Memory B cell (primary cell): ENCODE measurements around the gene CFAP100.
A peak's percentile ranks its signal among the peaks of the same experiment; 100 is the strongest.

Source experiments
- ATAC-seq: fragments of 150-1000 bp; cut with Tn5 transposase; 2 replicates; pipeline ENCODE4 v1.10.0; 2021; ENCODE audit warnings: low read depth, mild to moderate bottlenecking, moderate library complexity
- DNase-seq, 2 donors: peaks; one replicate each; pipeline ENCODE4 v3.0.0; 2022; ENCODE audit warnings: low spot score in 2 of 2
- H3K27ac Mint-ChIP-seq: one replicate; pipeline ENCODE4 v1.8.0; 2022; ENCODE audit warnings: mild to moderate bottlenecking, moderate library complexity, mixed read lengths
- H3K27me3 Mint-ChIP-seq: one replicate; pipeline ENCODE4 v1.8.0; 2022; ENCODE audit warnings: mixed read lengths
- H3K36me3 Mint-ChIP-seq: one replicate; pipeline ENCODE4 v1.8.0; 2022; ENCODE audit warnings: mild to moderate bottlenecking, mixed read lengths
- H3K4me1 Mint-ChIP-seq: one replicate; pipeline ENCODE4 v1.8.0; 2022; ENCODE audit warnings: mixed read lengths
- H3K4me3 Mint-ChIP-seq: one replicate; pipeline ENCODE4 v1.8.0; 2022; ENCODE audit warnings: mild to moderate bottlenecking, moderate library complexity, mixed read lengths
- H3K9me3 Mint-ChIP-seq: one replicate; pipeline ENCODE4 v1.8.0; 2022; ENCODE audit warnings: mixed read lengths

Gene CFAP100

DNA sequence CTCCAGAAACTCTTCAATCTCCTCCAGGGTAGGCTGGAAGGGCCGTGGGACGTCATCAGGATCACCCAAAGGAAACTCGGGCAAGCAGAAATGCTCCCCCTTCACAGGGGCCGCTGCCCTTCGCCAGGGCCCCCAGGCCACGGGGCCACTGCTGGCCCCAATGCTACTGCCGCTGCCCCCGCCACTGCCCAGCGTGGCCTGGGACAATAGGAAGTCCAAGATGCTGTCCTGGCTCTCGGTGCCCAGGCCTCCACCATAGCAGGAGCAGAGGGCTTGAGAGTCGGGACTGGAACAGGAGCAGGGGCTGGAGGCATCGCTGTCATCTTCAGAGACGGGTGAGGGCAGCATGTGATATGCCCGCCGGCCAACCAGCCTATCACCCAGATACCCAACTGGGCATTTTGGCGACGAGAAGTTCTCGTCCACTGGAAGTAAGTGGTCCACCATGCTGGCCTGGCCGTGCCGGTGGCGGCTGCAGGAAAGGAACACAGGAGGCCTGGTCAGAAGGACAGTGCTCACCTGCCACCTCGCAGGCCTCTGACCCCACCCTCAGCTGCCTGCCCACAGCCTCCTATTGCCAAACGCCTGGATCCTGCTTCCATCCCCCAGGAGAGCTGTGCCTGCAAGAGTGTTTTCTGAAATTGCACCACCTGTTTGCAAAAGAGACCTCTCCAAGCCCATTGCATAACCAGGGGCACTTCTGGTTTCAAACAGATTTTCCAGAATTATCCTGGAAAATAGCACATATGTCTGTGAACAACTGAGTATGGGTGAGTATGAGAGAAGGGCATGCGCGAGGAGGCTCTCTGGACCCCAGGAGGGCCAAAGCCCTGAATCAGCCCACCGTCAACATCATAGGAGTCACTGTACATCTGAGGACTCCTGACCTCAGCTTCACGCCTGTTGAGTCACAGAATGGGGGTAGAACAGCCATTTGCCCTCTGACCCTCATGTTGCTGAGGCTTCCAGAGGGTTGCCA, 41.9 kb upstream of the CFAP100 start:
- no peaks in the 10 kb centered on the region for H3K36me3 Mint-ChIP-seq
- H3K4me3 Mint-ChIP-seq, result no peak overlapping the region
- peaks cover 11% of the 10 kb centered on the region for H3K27me3 Mint-ChIP-seq
- no peak overlapping the region for H3K27ac Mint-ChIP-seq
- peaks cover 4% of the 10 kb centered on the region for H3K4me1 Mint-ChIP-seq
- ATAC-seq (no peak), DNase-seq (no peak)
- H3K9me3 Mint-ChIP-seq, result no peaks in the 10 kb centered on the region

DNA sequence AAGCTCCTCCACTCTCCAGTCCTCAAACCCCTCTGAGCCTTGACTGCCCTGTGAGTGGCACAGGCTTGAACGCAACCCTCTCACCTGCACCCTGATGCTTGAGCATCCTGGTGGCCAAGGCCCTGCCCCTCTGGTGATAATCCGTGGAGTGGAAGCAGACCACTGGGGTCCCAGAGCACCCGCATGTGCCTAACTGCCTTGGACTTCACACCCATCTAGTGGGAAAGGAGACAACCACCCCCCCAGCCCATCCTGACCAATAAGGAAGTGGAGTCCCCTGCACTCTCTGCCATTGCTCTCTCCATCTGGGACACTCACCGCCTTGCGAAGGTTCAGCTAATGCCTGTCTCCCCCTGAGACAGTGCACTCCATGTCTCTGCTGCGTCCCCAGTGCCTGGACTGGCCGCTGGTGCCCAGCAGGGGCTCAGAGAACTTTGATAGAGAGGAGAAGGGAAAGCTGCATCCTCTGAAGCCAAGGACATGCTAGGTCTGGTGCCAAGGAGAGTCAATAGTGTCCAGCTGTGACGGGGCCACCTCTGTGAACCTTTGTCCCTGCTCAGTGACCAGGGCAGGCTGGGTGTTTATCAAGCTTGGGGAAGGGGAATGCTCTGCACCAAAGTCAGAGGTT, 40.9 kb upstream of the CFAP100 start:
- H3K27ac Mint-ChIP-seq, result no peak overlapping the region
- H3K4me1 Mint-ChIP-seq, result peaks cover 4% of the 10 kb centered on the region
- no peaks in the 10 kb centered on the region for H3K36me3 Mint-ChIP-seq
- H3K9me3 Mint-ChIP-seq, result no peaks in the 10 kb centered on the region
- H3K4me3 Mint-ChIP-seq, result no peak overlapping the region
- H3K27me3 Mint-ChIP-seq, result peaks cover 13% of the 10 kb centered on the region
- ATAC-seq (no peak), DNase-seq (no peak)

DNA sequence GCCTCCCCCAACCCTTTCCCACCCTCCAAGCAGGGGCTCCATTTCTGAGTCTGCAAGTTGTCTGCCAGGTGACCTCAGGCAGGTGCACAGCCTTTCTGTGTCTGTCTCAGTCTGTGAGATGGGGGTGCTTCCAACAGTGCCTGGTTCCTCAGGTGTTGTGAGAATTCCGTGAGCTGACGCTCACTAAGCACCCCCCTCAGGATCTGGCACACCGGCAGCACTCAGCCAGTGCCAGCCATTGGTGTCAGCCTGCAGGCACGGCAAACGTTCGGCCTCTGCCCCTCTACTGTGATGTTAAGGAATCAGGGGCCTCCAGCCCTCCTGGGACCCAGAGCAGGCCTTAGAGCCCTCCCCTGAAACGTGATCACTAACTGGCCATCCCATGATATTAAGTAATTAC, 39.9 kb upstream of the CFAP100 start:
- Mint-ChIP-seq H3K4me1 (peaks cover 4% of the 10 kb centered on the region), H3K4me3 (no peak overlapping the region), H3K27ac (no peak overlapping the region), H3K36me3 (no peaks in the 10 kb centered on the region), H3K27me3 (peaks cover 17% of the 10 kb centered on the region), H3K9me3 (no peaks in the 10 kb centered on the region)
- DNase-seq (no peak), ATAC-seq (no peak)

DNA sequence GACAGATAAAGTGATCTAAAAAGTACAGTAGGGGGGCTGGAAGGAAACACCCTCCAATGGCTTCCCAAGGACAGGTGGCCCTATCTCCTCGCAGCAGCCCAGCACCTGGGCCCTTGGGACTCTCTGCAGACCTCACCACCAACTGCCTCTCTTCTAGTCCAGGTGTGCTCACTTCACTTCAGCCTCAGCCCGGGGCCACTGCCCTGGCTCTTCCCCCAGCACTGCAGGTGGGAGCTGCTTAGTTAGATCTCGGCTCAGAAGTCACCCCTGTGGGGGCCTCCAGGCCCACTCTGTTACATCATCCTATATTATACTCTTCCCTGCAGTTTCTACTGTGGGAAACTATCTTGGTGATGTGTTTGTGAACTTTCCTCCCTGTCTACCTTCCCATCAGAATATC, 39.5 kb upstream of the CFAP100 start:
- peak overlapping the region; percentile 82 for H3K4me3 Mint-ChIP-seq

DNA sequence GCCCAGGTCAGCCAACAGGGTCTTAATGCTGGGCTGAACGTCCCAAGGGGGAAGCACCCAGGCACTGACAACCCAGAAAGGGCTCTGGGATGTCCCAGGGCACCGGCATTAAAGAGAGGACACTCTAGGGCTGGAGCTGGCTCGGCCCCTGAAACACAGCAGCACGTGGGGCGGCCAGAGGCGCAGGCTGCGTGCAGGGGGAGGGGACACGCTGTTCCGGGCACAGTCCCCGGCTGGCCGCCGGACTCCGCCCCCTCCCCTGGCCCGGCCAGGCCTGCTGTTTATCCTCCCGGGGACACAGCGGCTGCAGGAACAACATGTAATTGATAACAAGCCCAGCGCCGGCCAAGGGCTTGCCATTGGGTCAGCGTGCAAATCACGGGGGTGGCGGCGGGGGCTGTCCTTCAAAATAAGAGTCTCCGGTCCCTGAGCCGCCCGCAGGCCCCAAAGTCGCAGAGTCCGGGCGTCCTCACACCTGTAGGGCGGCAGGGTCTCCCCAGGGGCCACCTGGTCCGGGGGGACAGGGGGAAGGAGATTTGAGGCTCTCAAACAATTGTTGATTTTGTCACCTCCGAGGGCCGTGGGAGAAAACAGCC, 38.8 kb upstream of the CFAP100 start:
- H3K27ac Mint-ChIP-seq, result peak overlapping the region; percentile 10

More for the DNA sequence above, 39.5 kb upstream of the CFAP100 start:
- H3K27me3 Mint-ChIP-seq, result peaks cover 21% of the 10 kb centered on the region
- ATAC-seq (no peak), DNase-seq (no peak)
- H3K27ac Mint-ChIP-seq, result no peak overlapping the region
- H3K36me3 Mint-ChIP-seq, result no peaks in the 10 kb centered on the region
- no peaks in the 10 kb centered on the region for H3K9me3 Mint-ChIP-seq
- H3K4me1 Mint-ChIP-seq, result peaks cover 4% of the 10 kb centered on the region

DNA sequence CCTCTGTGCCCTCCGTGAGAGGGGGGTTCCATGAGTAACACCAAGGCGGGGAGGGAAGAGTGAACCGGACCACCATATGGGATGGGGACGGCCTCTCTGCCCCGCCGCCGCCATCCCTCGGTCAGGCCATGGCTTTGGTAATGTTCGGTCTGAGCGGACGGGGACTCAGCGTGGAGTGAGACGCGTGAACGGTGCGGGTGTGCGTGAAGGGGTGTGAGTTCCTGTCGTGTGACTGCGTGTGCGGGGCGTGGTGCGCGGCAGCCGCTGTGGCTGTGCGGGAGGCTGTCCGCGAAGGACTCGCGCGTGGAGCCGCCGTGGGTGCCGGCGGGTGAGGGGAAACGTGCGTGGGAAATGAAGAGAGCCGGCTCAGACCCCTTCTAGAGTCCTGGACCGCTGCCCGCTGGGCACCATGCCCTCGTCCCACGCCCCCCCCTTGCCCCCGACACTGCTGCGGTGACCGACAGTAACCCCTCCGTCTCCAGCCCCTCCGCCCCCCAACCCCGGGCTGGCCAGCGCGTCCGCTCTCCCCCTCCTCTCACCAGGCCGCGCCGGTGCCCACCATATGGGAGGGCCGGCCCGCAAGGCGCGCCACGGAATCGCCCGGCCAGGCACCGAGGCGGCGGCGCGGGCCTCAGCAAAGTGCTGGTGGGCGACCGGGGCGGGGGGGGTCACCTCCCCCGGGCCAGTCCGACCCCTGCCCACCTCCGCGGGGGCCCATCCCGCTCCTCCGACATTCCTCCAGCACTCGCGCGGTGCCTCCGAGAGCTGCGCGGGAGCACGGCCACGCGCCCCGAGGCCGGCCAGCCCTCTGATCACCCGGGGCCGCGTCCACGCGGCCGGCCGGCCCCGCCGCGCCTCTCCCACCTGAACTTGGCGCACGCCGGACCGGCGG, 38.1 kb upstream of the CFAP100 start:
- Mint-ChIP-seq H3K4me1 (peaks cover 4% of the 10 kb centered on the region), H3K4me3 (peak overlapping the region; percentile 82), H3K27ac (peak overlapping the region; percentile 10), H3K36me3 (no peaks in the 10 kb centered on the region), H3K9me3 (no peaks in the 10 kb centered on the region), H3K27me3 (peaks cover 27% of the 10 kb centered on the region)
- DNase-seq (peak; percentile 22 to 30), ATAC-seq (peak; percentile 18)

More for the DNA sequence above, 38.8 kb upstream of the CFAP100 start:
- Mint-ChIP-seq H3K27me3 (peaks cover 23% of the 10 kb centered on the region), H3K4me3 (peak overlapping the region; percentile 82), H3K9me3 (no peaks in the 10 kb centered on the region), H3K36me3 (no peaks in the 10 kb centered on the region), H3K4me1 (peaks cover 4% of the 10 kb centered on the region)
- peak in 1 of 2 donors; percentile 27 for DNase-seq
- no peak for ATAC-seq

DNA sequence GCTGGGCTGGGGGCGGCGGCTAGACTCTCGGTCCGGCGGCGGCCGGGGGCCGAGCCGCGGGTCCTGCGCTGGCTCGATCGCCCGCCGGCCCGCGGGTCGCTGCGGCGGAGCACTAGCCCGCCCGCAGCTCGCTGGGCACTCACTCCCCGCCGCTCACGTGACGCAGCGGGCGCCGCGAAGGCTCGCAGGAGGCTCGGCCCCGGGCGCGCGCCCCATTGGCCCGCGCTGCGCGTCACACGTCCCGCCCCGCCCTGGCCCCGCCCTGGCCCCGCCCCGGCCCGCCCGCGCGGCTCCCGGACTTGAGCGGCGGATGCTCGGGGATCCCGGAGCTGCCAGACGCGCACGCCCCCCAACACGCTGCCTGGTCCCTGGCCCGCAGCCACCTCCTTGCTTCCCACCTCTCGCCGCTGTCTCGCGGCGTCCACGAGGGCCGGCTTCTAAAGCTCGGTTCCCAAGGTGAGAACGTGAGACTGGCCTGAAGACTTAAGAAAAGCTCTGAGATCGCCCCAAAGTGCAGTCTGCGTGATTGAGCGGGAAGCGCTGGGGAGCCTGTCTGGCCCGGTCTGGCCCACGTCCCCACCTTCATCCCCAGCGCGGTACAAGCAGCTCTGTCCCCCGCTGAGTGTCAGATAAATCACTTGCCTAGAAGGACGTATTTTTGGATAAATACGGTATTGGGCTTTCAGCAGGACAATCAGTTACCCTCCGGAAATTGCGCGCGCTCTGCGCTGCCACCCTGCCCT, 37.2 kb upstream of the CFAP100 start, which contains the start of gene KLF15:
Gene KLF15, minus strand, starts transcription at position 114 of the 743 bp plus-strand sequence. CDS start 4,486 bp downstream, outside the sequence.
- Mint-ChIP-seq H3K9me3 (no peaks in the 10 kb centered on the region), H3K4me3 (peak within 1 kb of the TSS; percentile 87), H3K27me3 (peaks cover 27% of the 10 kb centered on the region), H3K4me1 (peaks cover 4% of the 10 kb centered on the region), H3K36me3 (no peaks in the 10 kb centered on the region), H3K27ac (peak within 1 kb of the TSS; percentile 10)
- DNase-seq, result peak; percentile 67 to 73
- ATAC-seq, result peak; percentile 91

DNA sequence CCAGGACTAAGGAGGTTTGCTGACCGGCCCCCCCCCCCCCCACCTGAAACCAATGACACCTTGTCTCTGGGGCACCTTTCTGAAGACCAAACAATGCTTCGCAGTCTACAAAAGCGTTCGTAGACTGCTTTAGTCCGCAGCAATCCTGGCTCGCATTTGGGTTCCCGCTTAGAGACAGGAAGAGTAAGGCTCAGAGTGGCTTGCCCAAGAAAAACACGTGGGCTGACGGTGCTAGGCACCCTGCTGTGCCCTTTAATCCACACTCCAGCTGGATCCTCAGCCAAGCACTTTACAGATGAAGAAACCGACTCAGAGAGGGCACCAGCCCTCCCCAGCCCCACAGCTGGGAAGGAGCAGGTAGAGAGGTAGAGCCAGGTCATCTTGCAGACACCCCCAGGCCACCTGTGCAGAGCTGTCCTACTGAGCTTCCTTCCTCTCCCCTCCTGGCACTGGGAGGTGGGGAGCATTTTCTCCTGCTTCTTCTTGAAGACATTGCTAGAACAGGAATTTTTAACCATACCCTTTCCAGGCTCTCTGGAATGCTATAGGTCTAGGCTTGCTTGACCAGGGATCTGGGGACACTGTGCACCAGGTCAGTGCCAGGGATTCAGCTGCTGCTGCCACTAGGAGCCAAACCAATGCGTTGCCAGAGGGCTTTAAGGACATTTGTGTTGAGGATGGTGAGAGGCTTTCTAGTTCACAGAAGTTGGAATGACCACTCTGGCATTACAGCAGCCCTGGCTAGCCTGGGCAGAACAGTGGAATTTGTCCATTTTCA, 36.5 kb upstream of the CFAP100 start:
- ATAC-seq (no peak), DNase-seq (no peak)
- no peaks in the 10 kb centered on the region for H3K9me3 Mint-ChIP-seq
- no peaks in the 10 kb centered on the region for H3K36me3 Mint-ChIP-seq
- peaks cover 27% of the 10 kb centered on the region for H3K27me3 Mint-ChIP-seq
- peak overlapping the region; percentile 87 for H3K4me3 Mint-ChIP-seq
- H3K4me1 Mint-ChIP-seq, result peaks cover 6% of the 10 kb centered on the region
- H3K27ac Mint-ChIP-seq, result no peak overlapping the region

DNA sequence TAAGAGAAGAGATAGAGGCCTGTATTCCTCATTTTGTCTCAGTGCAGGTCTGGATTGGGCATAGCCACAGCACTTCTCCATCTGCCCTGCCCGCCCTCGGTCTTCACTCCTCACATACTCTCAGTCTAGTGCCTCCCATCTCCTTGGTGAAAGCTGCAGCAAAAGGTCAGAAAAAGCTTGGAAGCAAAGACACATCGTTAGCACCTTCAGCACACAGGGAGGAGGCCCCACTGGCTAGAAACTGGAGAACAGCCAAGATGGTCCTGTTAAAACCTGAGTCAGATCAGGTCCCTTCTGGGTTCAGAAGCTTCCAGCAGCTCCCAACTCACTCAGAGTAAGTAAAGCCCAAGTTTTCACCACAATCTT, 35.9 kb upstream of the CFAP100 start:
- H3K4me3 Mint-ChIP-seq, result no peak overlapping the region
- DNase-seq (no peak), ATAC-seq (no peak)
- H3K4me1 Mint-ChIP-seq, result peaks cover 10% of the 10 kb centered on the region
- H3K27ac Mint-ChIP-seq, result no peak overlapping the region
- H3K27me3 Mint-ChIP-seq, result peaks cover 25% of the 10 kb centered on the region
- no peaks in the 10 kb centered on the region for H3K9me3 Mint-ChIP-seq
- no peaks in the 10 kb centered on the region for H3K36me3 Mint-ChIP-seq

DNA sequence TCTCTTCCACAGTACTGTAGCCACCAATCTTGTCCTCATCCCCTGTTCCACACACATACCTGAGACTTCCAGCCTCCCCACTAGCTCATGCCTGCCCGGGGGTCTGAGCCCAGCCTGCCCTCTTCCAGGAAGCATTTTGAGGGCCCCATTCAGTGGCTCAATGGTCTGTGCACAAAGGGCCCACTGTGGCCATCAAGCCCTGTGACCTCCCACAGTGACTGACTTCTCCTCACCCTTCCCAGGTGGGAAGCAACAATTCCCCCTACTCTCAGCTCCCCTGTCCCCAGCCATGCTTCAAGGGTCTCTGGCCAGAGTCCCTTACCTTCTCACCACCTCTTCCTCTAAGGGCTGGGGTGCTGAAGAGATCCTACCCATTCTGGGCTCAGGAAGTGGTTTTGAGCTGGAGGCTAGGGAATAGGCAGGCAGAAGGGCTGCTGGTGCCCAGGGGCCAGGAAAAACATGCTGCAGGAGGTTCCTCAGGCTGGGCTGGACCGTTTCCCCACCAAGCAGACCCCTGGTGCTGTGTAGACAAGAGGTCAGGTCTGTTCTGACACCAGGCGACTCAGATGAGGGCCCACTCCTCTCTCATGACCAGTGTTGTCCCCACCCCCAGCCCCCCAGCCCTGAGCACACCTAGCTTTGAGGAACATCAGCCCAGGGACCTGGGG, 34.5 kb upstream of the CFAP100 start:
- Mint-ChIP-seq H3K27ac (no peak overlapping the region), H3K27me3 (peaks cover 25% of the 10 kb centered on the region), H3K4me1 (peaks cover 10% of the 10 kb centered on the region), H3K36me3 (no peaks in the 10 kb centered on the region), H3K4me3 (no peak overlapping the region), H3K9me3 (no peaks in the 10 kb centered on the region)
- ATAC-seq (no peak), DNase-seq (no peak)

DNA sequence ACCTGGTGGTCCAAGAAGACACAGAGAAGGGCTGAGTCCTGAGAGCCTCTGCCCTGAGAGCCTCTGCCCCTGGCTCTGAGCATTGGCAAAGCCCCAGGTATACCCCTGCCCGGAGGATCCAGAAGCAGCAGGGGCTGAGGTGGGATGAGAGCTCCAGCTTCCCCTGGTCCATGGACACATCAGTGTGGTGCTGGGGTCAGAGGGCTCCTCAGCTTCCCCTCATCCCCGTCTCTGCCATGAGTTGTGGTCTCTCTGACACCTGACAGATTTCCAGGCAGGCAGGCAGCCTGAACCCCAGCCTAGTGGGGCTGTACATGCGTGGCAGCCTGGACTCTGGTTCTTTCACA, 34.0 kb upstream of the CFAP100 start:
- Mint-ChIP-seq H3K4me1 (peaks cover 10% of the 10 kb centered on the region), H3K4me3 (no peak overlapping the region), H3K27ac (no peak overlapping the region), H3K36me3 (no peaks in the 10 kb centered on the region), H3K27me3 (peaks cover 22% of the 10 kb centered on the region), H3K9me3 (no peaks in the 10 kb centered on the region)
- ATAC-seq, result no peak
- DNase-seq, result no peak

DNA sequence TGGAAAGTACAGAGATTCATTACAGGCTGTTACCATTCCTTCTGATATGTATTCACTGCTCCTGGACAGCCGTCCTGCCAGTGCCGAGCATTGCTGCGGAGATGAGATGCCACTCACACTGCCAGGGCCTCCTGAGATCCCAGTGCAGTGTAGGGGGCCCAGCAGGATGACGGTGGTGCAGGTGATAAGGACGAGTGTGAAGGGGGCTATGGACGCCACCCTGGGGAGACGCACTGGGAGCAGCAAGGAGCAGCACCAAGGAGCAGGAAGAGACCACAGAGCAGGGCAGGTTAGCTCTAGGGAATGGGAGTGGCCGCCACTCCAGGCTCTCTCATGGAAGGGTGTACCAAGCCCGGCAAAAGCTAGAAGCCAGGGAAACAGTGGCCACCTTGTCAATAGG, 33.5 kb upstream of the CFAP100 start:
- no peaks in the 10 kb centered on the region for H3K9me3 Mint-ChIP-seq
- H3K4me1 Mint-ChIP-seq, result peaks cover 8% of the 10 kb centered on the region
- DNase-seq (no peak), ATAC-seq (no peak)
- no peak overlapping the region for H3K27ac Mint-ChIP-seq
- peaks cover 22% of the 10 kb centered on the region for H3K27me3 Mint-ChIP-seq
- no peaks in the 10 kb centered on the region for H3K36me3 Mint-ChIP-seq
- no peak overlapping the region for H3K4me3 Mint-ChIP-seq
